GM13976 (cell line): ENCODE results near the gene ZNF581.
A peak's percentile ranks its signal among the peaks of the same experiment; 100 is the strongest.

Source experiments
- DNase-seq: peaks from one replicate; pipeline ENCODE4 v3.0.0; 2012; ENCODE audit warnings: low spot score
- CTCF ChIP-seq: IDR thresholded peaks from 2 replicates; pipeline ENCODE4 v1.5.1; 2012; ENCODE audit warnings: borderline replicate concordance, mild to moderate bottlenecking; ENCODE audit not compliant: insufficient read depth; ENCODE audit errors: extremely low read depth, missing control alignments, control extremely low read depth
- in situ Hi-C: fragments of 300-500 bp; cut with MboI; formaldehyde crosslinking; loops from one replicate; pipeline ENCODE4 v1.12.0; 2022; ENCODE audit warnings: low sequenced_read_pairs, mixed read lengths, inconsistent platforms; ENCODE audit not compliant: unreplicated experiment

ZNF581 gene

DNA sequence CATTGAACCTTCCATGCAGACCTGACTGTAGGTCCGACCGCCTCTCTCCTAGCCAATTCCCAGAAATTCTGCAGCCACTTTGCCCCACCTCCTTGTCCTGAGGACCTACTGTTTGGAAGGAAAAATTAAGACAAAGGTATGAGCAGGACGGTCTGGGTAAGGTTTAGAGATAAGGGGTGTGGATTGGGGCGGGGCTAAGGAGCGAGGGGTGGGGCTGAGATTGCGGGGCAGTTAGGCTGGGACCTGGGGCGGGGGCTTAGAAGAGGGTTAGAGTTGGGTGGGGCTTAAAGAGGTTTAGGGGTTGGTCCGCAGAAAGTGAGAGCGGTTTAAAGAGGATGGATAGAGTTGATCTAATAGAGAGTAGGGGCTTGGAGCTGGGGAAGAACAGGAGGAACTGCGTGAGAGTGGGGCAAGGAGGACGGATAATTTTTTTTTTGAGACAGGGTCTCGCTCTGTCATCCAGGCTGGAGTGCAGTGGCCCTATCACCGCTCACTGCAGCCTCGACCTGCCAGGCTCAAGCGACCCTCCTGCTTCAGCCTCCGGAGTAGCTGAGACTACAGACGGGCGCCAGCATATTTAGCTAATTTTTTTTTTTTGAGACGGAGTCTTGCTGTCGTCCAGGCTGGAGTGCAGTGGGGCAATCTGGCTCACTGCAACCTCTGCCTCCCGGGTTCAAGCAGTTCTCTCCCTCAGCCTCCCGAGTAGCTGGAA is 39.7 kb upstream of the ZNF581 start:
- no peak for DNase-seq
- in situ Hi-C loops: no loop called here
- no peak for TF ChIP-seq CTCF

DNA sequence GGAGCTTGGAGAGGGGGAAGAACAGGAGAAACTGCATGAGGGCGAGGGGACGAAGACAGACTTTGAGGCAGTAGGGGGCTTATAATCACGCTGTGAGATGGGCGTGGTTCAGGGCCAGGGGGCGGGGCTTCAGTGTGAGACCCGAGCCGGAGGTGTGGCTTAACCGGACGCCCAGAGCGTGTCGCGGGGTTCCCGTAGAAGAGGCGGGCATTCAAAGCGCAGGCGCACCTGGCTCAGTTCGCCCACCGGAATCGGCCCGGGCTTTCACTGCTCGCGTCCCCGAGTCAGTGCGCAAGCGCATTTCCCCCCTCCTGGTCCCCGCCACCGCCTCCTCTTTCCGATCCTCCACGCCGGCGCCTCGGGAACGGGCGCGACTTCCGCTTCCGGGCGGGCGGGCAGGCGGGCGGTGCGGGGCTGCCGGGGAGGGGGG is 38.2 kb upstream of the ZNF581 start:
- in situ Hi-C loops: no loop called here
- TF ChIP-seq CTCF: no peak
- DNase-seq: peak; percentile 96

- peak; percentile 78 for DNase-seq
- peak; percentile 77 for TF ChIP-seq CTCF
- in situ Hi-C loops: no loop called here
These were observed 37.6 kb upstream of the ZNF581 start, which contains the start of gene ZNF865 for GRCh38 chr19:55605637-55606470. Gene ZNF865 (plus strand): TSS chr19:55605647. CDS start chr19:55613619, 7,972 bp downstream.

GRCh38 chr19:55606471-55606787 is 37.0 kb upstream of the ZNF581 start:
- TF ChIP-seq CTCF: no peak
- DNase-seq: no peak
- in situ Hi-C loops: no loop called here

- DNase-seq: no peak
- TF ChIP-seq CTCF: no peak
- in situ Hi-C loops: no loop called here
These were observed 36.6 kb upstream of the ZNF581 start for GRCh38 chr19:55606817-55607216.

GRCh38 chr19:55609326-55609725 is 34.1 kb upstream of the ZNF581 start:
- in situ Hi-C loops: no loop called here
- TF ChIP-seq CTCF: no peak
- no peak for DNase-seq
